Measurements from ENCODE around the gene CABCOCO1.
"Not testable (repeated sequence)": the region's sequence is repeated elsewhere in the genome, so short reads cannot be mapped to it uniquely, and the experiment has no call there.

The CABCOCO1 gene

GRCh38 chr10:61719906-61720305 lies 57.2 kb downstream of the CABCOCO1 start:
- no peak for DNase-seq

- no peak for DNase-seq
Measured at GRCh38 chr10:61721431-61721830, 58.7 kb downstream of the CABCOCO1 start.

- not testable (repeated sequence) for DNase-seq
Measured at GRCh38 chr10:61725221-61725620, 62.5 kb downstream of the CABCOCO1 start.

GRCh38 chr10:61729596-61729995 lies 66.9 kb downstream of the CABCOCO1 start:
- DNase-seq, result no peak

GRCh38 chr10:61730671-61731070 lies 67.9 kb downstream of the CABCOCO1 start:
- DNase-seq, result no peak

GRCh38 chr10:61731638-61732037 lies 68.9 kb downstream of the CABCOCO1 start:
- no peak for DNase-seq

- no peak for DNase-seq
Measured at GRCh38 chr10:61732629-61733278, 70.0 kb downstream of the CABCOCO1 start.

- DNase-seq, result no peak
Measured at GRCh38 chr10:61733358-61733940, 70.7 kb downstream of the CABCOCO1 start.

GRCh38 chr10:61735882-61736281 lies 73.2 kb downstream of the CABCOCO1 start:
- no peak for DNase-seq

GRCh38 chr10:61737455-61737854 lies 74.7 kb downstream of the CABCOCO1 start:
- DNase-seq, result not testable (repeated sequence)

GRCh38 chr10:61742812-61743211 lies 80.1 kb downstream of the CABCOCO1 start:
- no peak for DNase-seq

- no peak for DNase-seq
Measured at GRCh38 chr10:61744469-61744868, 81.7 kb downstream of the CABCOCO1 start.

- DNase-seq, result no peak
Measured at GRCh38 chr10:61746377-61746776, 83.6 kb downstream of the CABCOCO1 start.

- no peak for DNase-seq
Measured at GRCh38 chr10:61747307-61747706, 84.6 kb downstream of the CABCOCO1 start.

GRCh38 chr10:61749291-61749690 lies 86.6 kb downstream of the CABCOCO1 start:
- DNase-seq, result no peak

GRCh38 chr10:61750943-61751471 lies 88.3 kb downstream of the CABCOCO1 start:
- DNase-seq, result no peak

GRCh38 chr10:61751599-61751998 lies 88.9 kb downstream of the CABCOCO1 start:
- no peak for DNase-seq

- DNase-seq, result no peak
Measured at GRCh38 chr10:61752111-61753011, 89.6 kb downstream of the CABCOCO1 start.

GRCh38 chr10:61753453-61753852 lies 90.7 kb downstream of the CABCOCO1 start:
- DNase-seq, result no peak

GRCh38 chr10:61754587-61755550 lies 92.1 kb downstream of the CABCOCO1 start:
- no peak for DNase-seq

GRCh38 chr10:61757001-61757400 lies 94.3 kb downstream of the CABCOCO1 start:
- DNase-seq, result no peak
